Liver (tissue), 9 donors: ENCODE results near the gene OR8B2. TPM values are rescaled to one million over a fixed set of nuclear protein-coding genes. Genes with fewer than 3 reads are reported as not detected.

ENCODE experiments used
- DNase-seq: peaks from one replicate; pipeline ENCODE4 v3.0.0-alpha.2; 2017; ENCODE audit warnings: low spot score
- H3K27ac ChIP-seq, 2 donors: one replicate each; pipeline ENCODE4 v1.7.0; 2013; ENCODE audit warnings: inconsistent platforms in 2 of 2, low read length in 2 of 2, control low read depth in 1 of 2, low read depth in 1 of 2, mild to moderate bottlenecking in 1 of 2
- H3K27me3 ChIP-seq, 4 donors: one replicate each; pipeline versions ENCODE4 v1.6.1 to v1.7.0; 2013; ENCODE audit warnings: low read length in 3 of 4, inconsistent platforms in 1 of 4, mild to moderate bottlenecking in 1 of 4, moderate library complexity in 1 of 4; ENCODE audit not compliant: control insufficient read depth in 4 of 4, insufficient read depth in 4 of 4
- H3K36me3 ChIP-seq, 4 donors: one replicate each; pipeline versions ENCODE4 v1.6.1 to v1.7.0; 2013; ENCODE audit warnings: low read length in 3 of 4, mild to moderate bottlenecking in 3 of 4, low read depth in 1 of 4, moderate library complexity in 1 of 4; ENCODE audit not compliant: control insufficient read depth in 4 of 4, insufficient read depth in 3 of 4
- H3K4me1 ChIP-seq, 4 donors: one replicate each; pipeline versions ENCODE4 v1.6.1 to v1.7.0; 2013; ENCODE audit warnings: low read length in 3 of 4, mild to moderate bottlenecking in 3 of 4, moderate library complexity in 1 of 4; ENCODE audit not compliant: control insufficient read depth in 4 of 4, insufficient read depth in 4 of 4
- H3K4me3 ChIP-seq, 3 donors: one replicate each; pipeline versions ENCODE4 v1.6.1 to v1.7.0; 2013; ENCODE audit warnings: low read length in 3 of 3, control low read depth in 1 of 3, low read depth in 1 of 3, mild to moderate bottlenecking in 1 of 3
- H3K9ac ChIP-seq, 2 donors: one replicate each; pipeline ENCODE4 v1.7.0; 2013; ENCODE audit warnings: low read length in 2 of 2, mild to moderate bottlenecking in 2 of 2, moderate library complexity in 2 of 2, control low read depth in 1 of 2, low read depth in 1 of 2
- H3K9me3 ChIP-seq, 4 donors: one replicate each; pipeline versions ENCODE4 v1.6.1 to v1.7.0; 2013; ENCODE audit warnings: low read length in 3 of 4; ENCODE audit not compliant: control insufficient read depth in 4 of 4
- ATF3 ChIP-seq: IDR thresholded peaks from 2 replicates; pipeline ENCODE4 v1.6.1; 2016; ENCODE audit warnings: antibody characterized with exemption
- EGR1 ChIP-seq, 2 donors: IDR thresholded peaks; 2 replicates each; pipeline ENCODE4 v1.6.1; 2016 to 2018; ENCODE audit warnings: antibody characterized with exemption in 2 of 2, low read depth in 2 of 2
- FOXA1 ChIP-seq: IDR thresholded peaks from 2 replicates; pipeline ENCODE4 v1.6.1; 2016; ENCODE audit warnings: antibody characterized with exemption
- FOXA2 ChIP-seq: IDR thresholded peaks from 2 replicates; pipeline ENCODE4 v1.6.1; 2016; ENCODE audit warnings: antibody characterized with exemption
- GABPA ChIP-seq, 2 donors: IDR thresholded peaks in 1 of 2; conservative IDR thresholded peaks in 1 of 2; 2 replicates each; pipeline ENCODE4 v1.6.1; 2016; ENCODE audit warnings: antibody characterized with exemption in 2 of 2, mild to moderate bottlenecking in 1 of 2, moderate library complexity in 1 of 2
- HNF4A ChIP-seq, 2 donors: conservative IDR thresholded peaks; 2 replicates each; pipeline ENCODE4 v1.6.1; 2016; ENCODE audit warnings: antibody characterized with exemption in 2 of 2, mild to moderate bottlenecking in 2 of 2
- HNF4G ChIP-seq: IDR thresholded peaks from 2 replicates; pipeline ENCODE4 v1.6.1; 2016; ENCODE audit warnings: antibody characterized with exemption
- JUND ChIP-seq, 2 donors: IDR thresholded peaks; 2 replicates each; pipeline ENCODE4 v1.6.1; 2016; ENCODE audit warnings: antibody characterized with exemption in 2 of 2
- MAX ChIP-seq: IDR thresholded peaks from 2 replicates; pipeline ENCODE4 v1.6.1; 2016; ENCODE audit warnings: antibody characterized with exemption
- NR2F2 ChIP-seq: IDR thresholded peaks from 2 replicates; pipeline ENCODE4 v1.6.1; 2016; ENCODE audit warnings: antibody characterized with exemption
- RAD21 ChIP-seq, 2 donors: IDR thresholded peaks; 2 replicates each; pipeline ENCODE4 v1.6.1; 2016; ENCODE audit warnings: antibody characterized with exemption in 2 of 2, mild to moderate bottlenecking in 2 of 2
- REST ChIP-seq: IDR thresholded peaks from 2 replicates; pipeline ENCODE4 v1.6.1; 2016; ENCODE audit warnings: antibody characterized with exemption, mild to moderate bottlenecking
- RXRA ChIP-seq, 2 donors: IDR thresholded peaks; 2 replicates each; pipeline ENCODE4 v1.6.1; 2017 to 2018; ENCODE audit warnings: antibody characterized with exemption in 2 of 2, mild to moderate bottlenecking in 1 of 2
- SP1 ChIP-seq: IDR thresholded peaks from 2 replicates; pipeline ENCODE4 v1.6.1; 2018; ENCODE audit warnings: antibody characterized with exemption, mild to moderate bottlenecking
- TAF1 ChIP-seq: conservative IDR thresholded peaks from 2 replicates; pipeline ENCODE4 v1.6.1; 2016; ENCODE audit warnings: antibody characterized with exemption, mild to moderate bottlenecking
- YY1 ChIP-seq: IDR thresholded peaks from 2 replicates; pipeline ENCODE4 v1.6.1; 2016; ENCODE audit warnings: antibody characterized with exemption, mild to moderate bottlenecking
- ZBTB33 ChIP-seq: IDR thresholded peaks from 2 replicates; pipeline ENCODE4 v1.6.1; 2016; ENCODE audit warnings: antibody characterized with exemption
- WGBS: extraction: QIAGEN DNeasy Blood & Tissue Kit; methylation state at CpG from one replicate; pipeline ENCODE4 v1.1.7; 2013; 5-methylcytosine and 5-hydroxymethylcytosine counted together
- polyA plus RNA-seq, 2 donors: library from polyadenylated mRNA; stranded (reverse) in 1 of 2; unstranded in 1 of 2; fragments of 200-250 nt in 1 of 2; fragments of >200 nt in 1 of 2; fragmentation: Nextera tagmentation in 1 of 2; extraction: Ambion mirVana in 1 of 2; gene quantifications; one replicate each; pipeline versions ENCODE4 v1.2.1 to v1.2.3, GENCODE V29; 2013 to 2015
- total RNA-seq, 2 donors: library from RNA; depleted of rRNA; stranded (reverse); fragments of >200 nt; gene quantifications; one replicate each; pipeline ENCODE4 v1.2.3, GENCODE V29; 2014
- TF ChIP-seq, protein P1 (sequence below): fragments of 150-350 bp; IDR thresholded peaks from 2 replicates; pipeline ENCODE4 v1.5.1; 2017; ENCODE audit warnings: improper control_type of control experiment, low read depth, low read length; ENCODE audit not compliant: missing input control
- donor health status: healthy.
- donor health status: healthy.
- donor health status: healthy.
- donor health status: healthy.
- donor health status: healthy.

Gene OR8B2
- total and polyA plus RNA-seq, 4 donors = not detected

DNA sequence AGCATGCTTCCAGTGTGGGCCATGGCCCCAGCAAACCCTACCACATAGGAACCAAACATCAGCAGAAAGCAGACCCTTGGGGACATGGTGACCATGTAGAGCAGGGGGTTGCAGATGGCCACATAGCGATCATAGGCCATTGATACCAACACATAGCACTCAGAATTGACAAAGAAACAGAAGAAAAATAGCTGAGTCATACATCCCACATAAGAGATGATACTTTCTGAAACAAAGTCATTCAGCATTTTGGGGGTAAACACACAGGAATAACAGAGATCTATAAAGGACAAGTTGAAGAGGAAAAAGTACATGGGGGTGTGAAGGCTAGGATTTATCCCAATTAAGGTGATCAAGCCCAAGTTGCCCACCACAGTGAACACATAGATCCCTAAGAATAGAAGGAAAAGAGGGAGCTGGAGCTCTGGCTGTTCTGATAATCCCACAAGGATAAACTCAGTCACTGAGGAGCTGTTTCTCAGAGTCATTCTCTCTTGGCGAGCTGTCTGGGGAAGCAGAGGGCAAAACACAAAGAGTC, 40.2 kb upstream of the OR8B2 start, which contains the start of gene OR8B4:
OR8B4 (minus strand) TSS at position 488 of the 538 bp plus-strand sequence; CDS start at position 488, 0 bp downstream.
- TF ChIP-seq EGR1 (IDR thresholded peaks at IDR 0.05; ENCODE audit: low read depth in 2 of 2) = no peak
- no peak for TF ChIP-seq HNF4A (conservative IDR thresholded peaks at IDR 0.05)
- TF ChIP-seq YY1 = no peak
- TF ChIP-seq, protein P1, sequence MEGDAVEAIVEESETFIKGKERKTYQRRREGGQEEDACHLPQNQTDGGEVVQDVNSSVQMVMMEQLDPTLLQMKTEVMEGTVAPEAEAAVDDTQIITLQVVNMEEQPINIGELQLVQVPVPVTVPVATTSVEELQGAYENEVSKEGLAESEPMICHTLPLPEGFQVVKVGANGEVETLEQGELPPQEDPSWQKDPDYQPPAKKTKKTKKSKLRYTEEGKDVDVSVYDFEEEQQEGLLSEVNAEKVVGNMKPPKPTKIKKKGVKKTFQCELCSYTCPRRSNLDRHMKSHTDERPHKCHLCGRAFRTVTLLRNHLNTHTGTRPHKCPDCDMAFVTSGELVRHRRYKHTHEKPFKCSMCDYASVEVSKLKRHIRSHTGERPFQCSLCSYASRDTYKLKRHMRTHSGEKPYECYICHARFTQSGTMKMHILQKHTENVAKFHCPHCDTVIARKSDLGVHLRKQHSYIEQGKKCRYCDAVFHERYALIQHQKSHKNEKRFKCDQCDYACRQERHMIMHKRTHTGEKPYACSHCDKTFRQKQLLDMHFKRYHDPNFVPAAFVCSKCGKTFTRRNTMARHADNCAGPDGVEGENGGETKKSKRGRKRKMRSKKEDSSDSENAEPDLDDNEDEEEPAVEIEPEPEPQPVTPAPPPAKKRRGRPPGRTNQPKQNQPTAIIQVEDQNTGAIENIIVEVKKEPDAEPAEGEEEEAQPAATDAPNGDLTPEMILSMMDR = no peak
- no peak for TF ChIP-seq RAD21 (IDR thresholded peaks at IDR 0.05)
- TF ChIP-seq FOXA1 = no peak
- no peak for TF ChIP-seq MAX
- TF ChIP-seq ATF3 = no peak
- no peak for TF ChIP-seq GABPA (IDR thresholded peaks at IDR 0.05 in 1 of 2, conservative IDR thresholded peaks at IDR 0.05 in 1 of 2)
- TF ChIP-seq NR2F2 = no peak
- no peak for TF ChIP-seq RXRA (IDR thresholded peaks at IDR 0.05)
- no peak for TF ChIP-seq HNF4G
- no peak for TF ChIP-seq SP1
- TF ChIP-seq TAF1 = no peak
- no peak for TF ChIP-seq REST
- no peak for TF ChIP-seq FOXA2
- no peak for TF ChIP-seq JUND (IDR thresholded peaks at IDR 0.05)
- no peak for TF ChIP-seq ZBTB33
- Histone ChIP-seq H3K9me3 (peaks cover 0 to 2% (median 0%) of the 10 kb centered on the region in 4 donors), H3K36me3 (no peaks in the 10 kb centered on the region), H3K4me1 (no peaks in the 10 kb centered on the region), H3K27ac (no peak within 1 kb of the TSS), H3K4me3 (no peak within 1 kb of the TSS), H3K27me3 (peaks cover 0 to 5% (median 2%) of the 10 kb centered on the region in 4 donors), H3K9ac (no peak within 1 kb of the TSS)
- no peak for DNase-seq
- WGBS = 90% methylated on average over 2 of the region's 2 CpGs
